Measurements from ENCODE around the gene ZNF229.
"Not testable (repeated sequence)": the region's sequence is repeated elsewhere in the genome, so short reads cannot be mapped to it uniquely, and the experiment has no call there.

ZNF229 gene

DNA sequence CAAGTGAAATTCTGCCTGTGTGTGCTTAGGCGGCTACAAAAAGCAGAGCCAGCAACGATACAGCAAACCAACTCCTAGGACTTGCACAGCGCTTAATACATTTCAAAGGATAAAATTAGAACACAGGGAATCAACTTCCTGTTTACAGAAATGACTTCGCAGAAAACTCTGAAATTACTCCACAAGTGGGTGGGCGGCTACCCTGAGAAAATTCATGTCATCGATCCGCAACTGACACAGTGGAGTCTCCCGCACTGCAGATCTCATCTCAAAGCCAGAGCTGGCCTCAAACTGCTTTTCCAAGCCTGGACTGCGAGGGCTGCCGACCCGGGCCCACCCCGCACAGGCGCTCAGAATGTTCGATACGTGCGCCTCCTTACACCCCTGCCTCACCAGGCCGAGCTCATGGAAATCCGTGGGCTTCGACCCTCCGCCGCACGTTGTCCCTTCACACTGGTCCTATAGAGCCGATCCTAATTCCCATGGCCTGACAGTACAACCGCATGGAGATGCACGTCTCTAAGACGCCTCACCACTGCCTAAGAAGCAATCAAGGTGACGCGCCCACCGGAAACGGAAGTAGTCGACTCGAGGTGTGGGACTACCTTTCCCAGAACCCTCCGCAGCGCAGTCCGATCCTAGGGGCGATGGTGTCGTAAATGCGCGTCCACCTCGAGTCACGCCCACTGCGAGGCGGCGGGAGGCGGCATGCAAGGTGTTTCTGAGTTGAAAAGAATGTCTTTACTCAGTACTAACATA is at the start of gene ZNF229:
ZNF229 (minus strand) TSS at position 557 of the 759 bp plus-strand sequence. CDS start 5,625 bp downstream, outside the sequence.
- DNase-seq, result no peak

DNA sequence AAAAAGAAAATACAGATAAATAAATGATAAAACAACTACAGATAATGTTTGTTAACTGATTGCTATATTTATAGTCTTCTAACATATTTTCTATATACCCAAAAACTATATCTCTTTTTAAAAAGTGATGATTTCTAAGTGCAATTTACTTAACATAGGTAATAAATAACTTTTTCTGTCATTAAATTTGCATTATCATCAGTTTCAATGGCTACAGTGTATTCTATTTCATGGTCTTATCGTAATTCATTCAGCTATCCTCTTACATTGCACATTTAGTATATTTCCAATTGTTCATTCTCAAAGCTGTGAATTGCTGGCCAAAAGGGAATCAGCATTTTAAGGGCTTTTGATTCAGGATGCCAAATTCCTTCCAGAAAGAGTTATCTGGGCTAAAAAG is 48.4 kb upstream of the ZNF229 start:
- no peak for DNase-seq

DNA sequence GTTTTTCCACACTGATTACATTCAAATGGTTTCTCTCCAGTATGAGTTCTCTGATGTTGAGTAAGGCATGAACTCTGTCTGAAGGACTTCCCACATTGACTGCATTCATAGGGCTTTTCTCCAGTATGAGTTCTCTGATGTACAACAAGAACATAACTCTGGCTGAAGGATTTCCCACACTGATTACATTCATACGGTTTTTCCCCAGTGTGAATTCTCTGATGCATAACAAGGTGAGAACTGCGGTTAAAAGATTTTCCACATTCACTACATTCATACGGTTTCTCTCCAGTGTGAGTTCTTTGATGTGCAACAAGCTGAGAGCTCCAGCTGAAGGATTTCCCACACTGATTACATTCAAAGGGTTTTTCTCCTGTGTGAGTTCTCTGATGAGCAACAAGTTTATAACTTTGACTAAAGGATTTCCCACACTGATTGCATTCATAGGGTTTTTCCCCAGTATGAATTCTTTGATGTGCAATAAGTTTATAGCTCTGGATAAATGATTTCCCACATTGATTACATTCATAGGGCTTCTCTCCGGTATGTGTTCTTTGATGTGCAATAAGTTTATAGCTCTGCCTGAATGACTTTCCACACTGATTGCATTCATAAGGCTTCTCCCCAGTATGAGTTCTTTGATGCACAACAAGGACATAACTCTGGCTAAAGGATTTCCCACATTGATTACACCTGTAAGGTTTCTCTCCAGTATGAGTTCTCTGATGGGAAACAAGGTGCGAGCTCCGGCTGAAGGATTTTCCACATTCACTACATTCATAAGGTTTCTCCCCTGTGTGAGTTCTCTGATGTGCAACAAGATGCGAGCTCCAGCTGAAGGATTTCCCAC is 28.5 kb upstream of the ZNF229 start:
- no peak for DNase-seq

DNA sequence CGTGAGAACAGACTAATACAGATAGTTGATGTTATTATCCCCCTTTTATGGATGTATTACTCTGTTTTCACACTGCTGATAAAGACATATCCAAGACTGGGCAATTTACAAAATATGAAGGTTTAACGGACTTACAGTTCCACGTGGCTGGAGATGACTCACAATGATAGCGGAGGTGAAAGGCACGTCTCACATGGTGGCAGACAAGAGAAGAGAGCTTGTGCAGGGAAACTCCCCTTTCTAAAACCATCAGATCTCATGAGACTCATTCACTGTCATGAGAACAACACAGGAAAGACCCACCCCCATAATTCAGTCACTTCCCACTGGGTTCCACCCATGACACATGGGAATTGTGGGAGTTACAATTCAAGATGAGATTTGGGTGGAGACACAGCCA is 20.5 kb upstream of the ZNF229 start:
- DNase-seq, result not testable (repeated sequence)

DNA sequence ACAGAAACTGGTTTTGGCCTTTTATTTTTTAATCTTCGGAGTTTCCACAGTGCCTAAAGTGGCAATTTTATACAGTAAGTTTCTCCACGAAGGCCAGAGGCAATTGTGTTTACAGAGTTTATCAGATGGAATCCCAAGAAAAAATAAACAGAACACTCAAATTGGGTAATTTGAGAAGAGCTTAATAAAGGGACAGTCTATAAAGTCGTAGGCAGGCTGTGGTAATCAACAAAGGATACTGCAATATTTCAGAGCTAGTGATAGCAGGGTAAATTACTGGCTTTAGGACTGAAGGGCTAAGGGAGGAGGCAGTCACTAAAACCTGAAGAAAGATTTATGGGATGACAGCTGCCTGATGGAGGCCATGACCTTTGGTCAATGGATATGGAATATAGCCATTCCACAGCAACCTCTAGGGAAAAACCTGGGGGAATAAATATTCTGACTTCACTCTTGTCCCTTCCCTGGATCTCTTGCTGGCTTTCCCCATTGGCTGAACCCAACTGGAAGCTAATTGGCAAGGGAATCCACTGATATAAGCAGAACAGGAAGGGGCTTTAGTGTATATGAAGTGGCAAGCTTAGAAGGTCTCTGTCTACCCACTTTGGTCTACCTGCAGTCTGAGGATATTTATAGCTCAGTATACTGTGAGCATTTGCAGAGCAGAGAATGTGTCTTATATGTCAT is 14.5 kb upstream of the ZNF229 start:
- DNase-seq, result not testable (repeated sequence)

DNA sequence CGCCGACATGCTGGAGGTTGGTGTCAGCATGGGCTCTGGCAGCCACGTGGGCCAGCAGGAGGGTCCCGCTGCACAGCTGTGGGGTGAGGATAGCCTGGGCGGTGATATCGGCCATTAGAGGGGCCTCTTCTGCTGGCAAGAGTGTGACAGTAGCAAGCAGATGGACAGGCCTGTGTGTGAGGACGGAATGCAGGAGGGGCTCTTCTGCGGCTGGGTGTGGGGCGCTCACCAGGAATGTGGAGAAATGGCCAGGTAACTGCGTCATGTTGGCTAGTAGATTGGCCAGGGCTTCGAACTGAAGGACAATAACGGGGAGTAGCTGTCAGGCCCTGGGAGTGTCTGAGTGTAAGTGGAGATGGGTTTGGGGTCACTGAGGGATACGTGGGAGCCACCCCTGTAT is 7.7 kb upstream of the ZNF229 start:
- not testable (repeated sequence) for DNase-seq

DNA sequence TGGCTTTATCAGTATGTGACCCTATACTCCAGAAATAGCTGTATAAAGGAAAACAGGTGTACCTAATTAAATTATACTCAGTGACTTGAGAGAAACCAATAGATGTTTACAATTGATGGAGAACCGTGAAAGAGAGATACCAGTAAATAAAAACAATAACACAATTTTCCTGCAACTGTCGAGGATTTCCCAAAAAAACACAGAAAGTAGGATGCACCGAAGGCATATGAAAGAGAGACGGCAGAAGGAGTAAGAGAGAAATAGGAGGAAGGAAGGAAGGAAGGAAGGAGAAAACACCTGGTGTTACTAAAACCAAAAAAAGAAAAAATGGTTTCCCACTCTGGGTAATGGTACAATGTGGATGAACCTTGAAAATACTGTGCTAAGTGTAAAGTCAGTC is 6.8 kb upstream of the ZNF229 start:
- DNase-seq, result no peak

DNA sequence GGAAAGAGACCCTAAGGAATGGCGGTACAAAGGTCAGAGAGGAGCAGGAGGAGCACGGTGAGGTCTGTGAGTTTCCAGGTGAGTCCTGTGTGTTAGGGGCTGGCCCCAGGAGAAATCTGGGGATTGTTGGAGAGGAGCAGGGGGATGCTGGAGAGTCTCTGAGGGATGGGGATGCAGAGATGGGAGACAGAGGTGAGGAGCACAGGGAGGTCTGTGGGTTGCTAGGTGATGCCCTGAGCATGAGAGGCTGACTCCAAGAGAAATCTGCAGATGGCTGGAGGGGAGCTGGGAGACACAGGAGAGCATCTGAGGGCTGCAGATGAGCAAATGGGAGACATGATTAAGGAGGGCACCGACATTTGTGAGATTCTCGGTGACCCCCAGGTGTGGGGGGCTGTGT is 4.1 kb upstream of the ZNF229 start:
- DNase-seq, result no peak

DNA sequence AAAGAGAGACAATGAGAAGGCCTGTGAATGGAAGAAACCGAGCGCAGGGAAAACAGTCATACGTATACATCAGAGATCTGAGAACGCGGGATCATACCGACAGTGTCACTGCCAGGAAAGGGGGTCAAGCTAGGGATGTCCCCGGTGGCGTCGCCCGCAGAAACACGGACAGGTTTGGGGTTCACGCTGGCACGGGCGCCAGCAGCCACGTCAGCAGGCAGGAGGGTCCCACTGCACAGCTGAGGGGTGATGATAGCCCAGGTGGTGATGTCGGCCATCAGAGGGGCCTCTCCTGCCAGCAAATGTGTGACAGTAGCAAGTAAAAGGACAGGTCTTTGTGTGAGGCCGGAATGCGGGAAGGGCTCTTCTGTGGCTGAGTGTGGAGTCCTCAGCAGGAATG is 3.4 kb upstream of the ZNF229 start:
- no peak for DNase-seq

DNA sequence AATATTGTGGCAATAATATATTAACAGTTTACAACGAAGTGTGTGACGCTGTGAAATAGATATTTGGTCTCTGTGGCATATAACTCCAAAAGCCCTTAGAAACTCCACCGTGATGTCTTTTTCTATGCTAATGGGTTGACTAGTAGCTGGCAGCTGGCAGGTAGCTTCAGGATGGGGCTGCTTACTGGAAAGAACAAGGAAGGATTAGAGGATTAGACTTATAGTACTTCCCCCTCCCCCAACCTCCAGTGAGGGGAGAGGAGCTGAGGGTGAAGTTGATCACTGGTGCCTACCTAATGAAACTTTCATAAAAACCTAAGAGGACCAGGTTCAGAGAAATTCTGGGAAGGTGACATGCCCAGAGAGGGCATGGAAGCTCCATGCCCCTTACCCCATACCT is 9.8 kb downstream of the ZNF229 start:
- DNase-seq, result no peak

DNA sequence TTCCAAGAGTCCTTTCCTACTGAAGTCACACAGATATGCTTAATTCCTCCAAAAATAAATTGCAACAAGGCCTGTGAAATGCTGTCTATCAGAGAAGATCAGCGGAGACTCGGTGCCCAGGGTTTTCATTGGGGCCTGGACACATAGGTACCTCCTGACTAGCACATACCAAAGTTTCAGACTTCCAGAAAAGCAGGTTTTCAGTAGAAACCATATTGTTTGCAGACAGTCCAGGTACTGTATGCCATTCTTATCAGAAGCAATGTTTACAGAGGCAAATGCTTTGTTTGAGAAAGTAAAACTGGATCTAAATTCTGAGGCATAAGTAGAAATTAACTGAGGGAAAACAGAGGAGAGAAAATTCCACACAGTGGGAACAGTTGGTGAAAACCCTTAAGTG is 12.8 kb downstream of the ZNF229 start:
- no peak for DNase-seq

DNA sequence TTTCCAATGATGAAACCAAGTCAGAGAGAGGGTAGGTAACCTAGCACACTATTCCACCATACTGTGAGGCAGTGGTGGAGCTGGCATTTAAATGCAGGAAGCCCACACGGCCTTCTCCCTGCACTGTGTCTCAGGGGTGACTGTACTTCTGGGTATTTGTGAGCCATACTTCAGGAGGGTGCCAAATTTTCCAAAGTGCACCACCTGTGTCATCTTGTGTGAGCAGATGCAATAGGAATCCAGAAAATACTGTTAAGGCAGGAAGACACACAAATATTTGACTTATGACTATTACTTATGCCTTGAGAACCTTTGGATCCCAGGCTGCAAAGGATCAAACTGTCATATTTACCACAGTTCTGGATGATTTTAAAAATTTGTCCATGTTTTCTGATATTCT is 17.3 kb downstream of the ZNF229 start:
- no peak for DNase-seq

DNA sequence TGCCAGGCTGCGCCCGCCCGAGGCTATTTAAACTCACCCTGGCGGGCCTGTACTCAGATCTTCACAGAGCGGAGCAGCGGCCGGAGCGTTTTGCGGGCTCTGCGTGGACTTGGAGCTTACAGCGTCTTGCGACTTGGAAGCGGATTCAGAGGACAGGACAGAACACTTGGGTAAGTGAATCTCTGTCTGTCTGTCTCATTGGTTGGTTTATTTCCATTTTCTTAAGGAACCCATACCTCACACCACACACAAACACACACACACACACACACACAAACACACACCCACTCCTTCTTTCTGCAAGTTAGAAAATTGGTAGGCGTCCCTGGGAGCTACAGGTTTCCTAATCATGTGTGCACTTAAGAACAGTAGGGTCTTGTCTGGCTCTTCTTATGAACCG is 32.7 kb downstream of the ZNF229 start:
- not testable (repeated sequence) for DNase-seq

DNA sequence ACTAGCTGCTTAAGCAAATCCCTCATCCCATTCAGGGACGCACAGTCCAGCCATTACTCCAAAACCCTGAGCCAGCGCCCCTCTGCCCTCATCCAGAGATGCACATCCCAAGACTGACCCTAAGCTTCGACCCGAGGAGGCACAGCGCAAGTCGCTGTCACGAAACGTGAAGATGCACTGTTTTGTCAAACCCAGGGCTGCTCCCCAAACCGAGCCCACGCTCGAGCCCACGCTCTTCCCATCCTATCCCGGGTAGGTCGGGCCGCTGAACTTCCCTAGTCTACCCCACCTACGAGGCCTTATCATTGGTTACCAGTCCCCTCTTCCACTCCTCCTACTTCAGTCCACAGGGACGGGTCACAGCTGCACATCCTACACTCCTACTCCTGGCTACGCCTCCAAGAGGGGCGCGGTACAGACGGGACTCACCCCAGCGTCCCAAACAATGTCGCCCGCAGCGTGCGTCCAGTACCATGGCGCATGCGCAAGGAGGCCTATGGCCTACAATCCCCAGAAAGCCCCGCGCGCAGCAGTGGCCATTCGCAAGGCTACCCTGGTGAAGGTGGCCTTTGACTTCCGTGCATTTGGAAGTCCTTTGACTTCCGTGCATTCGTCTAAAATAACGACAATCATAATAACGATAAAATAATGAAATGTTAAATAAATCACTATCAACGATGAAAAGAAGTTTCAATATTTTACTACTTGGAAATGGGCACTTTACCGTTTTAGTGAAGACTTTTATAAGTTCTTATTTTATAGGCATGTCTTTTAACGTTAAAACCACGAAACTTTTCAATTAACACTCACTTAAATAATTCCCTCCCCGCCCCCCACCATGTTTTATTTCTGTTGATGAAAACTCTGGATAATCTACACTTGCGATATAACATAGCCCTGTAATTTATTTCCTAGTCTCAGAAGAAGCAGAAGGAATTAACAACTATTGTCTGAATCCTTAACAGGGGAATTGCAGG is 46.8 kb downstream of the ZNF229 start, which contains the start of gene ZNF285:
ZNF285 (minus strand) TSS at position 470 of the 977 bp plus-strand sequence. CDS start 4,395 bp downstream, outside the sequence.
- DNase-seq, result no peak

DNA sequence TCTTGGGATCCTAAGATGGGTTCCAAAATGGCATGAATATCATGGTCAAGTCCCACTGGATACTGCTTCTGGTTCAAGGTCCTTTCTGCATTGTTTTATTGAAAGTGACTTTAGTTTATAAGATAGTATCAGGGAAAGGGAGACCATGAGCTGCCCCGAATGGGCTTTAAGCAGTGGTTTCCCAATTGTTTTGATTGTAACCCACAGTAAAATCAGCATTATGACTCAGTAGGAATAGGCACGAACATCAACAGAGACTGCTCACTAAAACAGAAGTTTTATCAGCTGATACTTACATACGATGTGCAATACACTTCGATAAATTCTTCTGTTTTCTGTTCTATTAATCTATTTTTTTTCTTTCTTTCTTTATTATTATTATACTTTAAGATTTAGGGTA is 59.0 kb downstream of the ZNF229 start:
- not testable (repeated sequence) for DNase-seq

All from AML-193 (cell line).